ENCODE measurements around the gene LRR1.
A peak's percentile ranks its signal among the peaks of the same experiment; 100 is the strongest.

LRR1 gene

DNA sequence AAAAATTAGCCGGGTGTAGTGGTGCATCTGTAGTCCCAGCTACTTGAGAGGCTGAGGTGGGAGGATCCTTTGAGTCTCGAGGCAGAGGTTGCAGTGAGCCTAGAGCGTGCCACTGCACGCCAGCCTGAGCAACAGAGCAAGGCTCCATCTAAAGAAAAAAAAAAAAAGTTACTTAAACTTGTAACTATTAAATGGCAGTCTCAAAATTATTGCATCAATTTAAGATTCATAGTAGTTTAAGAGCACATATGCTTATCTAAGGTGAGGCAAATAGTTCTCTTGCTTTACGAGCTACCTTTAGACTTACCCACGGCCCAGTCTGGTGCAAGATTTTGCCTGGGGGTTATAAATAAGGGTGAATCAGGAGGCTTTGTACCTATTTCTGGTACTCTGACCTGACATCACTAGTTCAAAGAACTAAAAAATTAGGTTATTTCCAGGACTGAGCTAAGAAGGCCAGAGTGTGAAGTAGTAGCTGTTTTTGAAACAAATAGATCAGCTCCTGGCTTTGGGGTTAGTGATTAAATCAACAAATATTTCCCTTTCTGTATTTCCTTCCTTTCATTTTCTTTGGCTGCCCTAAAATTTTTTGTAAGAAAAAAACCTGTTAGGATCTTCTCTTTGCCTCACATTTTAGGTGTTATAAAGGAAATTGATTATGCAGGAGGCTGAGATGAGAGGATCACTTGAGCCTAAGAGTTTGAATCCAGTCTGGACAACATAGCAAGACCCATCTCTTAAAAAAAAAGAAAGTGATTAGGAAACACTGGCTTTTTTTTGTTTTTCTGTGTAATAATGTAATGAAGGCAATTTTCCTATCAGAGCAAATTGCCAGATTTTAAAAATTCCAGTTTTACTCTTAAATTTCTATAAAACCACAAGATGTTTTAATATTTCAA, 25.4 kb downstream of the LRR1 start:
- Histone ChIP-seq H3K9ac (ENCODE audit: low read depth, low read length) (0 out of 2 replicates have a peak overlapping the region, but pooled peaks have one; percentile 17), H4K20me1 (ENCODE audit: insufficient read depth, low read length) (peaks cover 18% of the 10 kb centered on the region), H3K4me2 (ENCODE audit: insufficient read depth, low read length) (peak overlapping the region; percentile 90), H3K27me3 (ENCODE audit: insufficient read depth, low read length, poor library complexity) (no peaks in the 10 kb centered on the region), H3K79me2 (ENCODE audit: insufficient read depth, low read length) (peaks cover 94% of the 10 kb centered on the region), H2AFZ (ENCODE audit: low read depth, low read length) (no peak overlapping the region), H3K27ac (ENCODE audit: low read length) (peak overlapping the region; percentile 40), H3K9me3 (ENCODE audit: insufficient read depth, low read length, severe bottlenecking) (no peaks in the 10 kb centered on the region), H3K4me3 (ENCODE audit: low read depth in 1 of 2, low read length in 2 of 2) (0 out of 4 replicates have a peak overlapping the region, but pooled peaks of 1 of the 2 experiments have one; percentile 8), H3K36me3 (ENCODE audit: insufficient read depth, low read length) (peaks cover 42% of the 10 kb centered on the region), H3K4me1 (ENCODE audit: insufficient read depth, low read length) (peaks cover 50% of the 10 kb centered on the region)
- DNase-seq: no peak
- no peak for ATAC-seq (ENCODE audit: insufficient read depth, low read depth)
- TF ChIP-seq, protein P1, sequence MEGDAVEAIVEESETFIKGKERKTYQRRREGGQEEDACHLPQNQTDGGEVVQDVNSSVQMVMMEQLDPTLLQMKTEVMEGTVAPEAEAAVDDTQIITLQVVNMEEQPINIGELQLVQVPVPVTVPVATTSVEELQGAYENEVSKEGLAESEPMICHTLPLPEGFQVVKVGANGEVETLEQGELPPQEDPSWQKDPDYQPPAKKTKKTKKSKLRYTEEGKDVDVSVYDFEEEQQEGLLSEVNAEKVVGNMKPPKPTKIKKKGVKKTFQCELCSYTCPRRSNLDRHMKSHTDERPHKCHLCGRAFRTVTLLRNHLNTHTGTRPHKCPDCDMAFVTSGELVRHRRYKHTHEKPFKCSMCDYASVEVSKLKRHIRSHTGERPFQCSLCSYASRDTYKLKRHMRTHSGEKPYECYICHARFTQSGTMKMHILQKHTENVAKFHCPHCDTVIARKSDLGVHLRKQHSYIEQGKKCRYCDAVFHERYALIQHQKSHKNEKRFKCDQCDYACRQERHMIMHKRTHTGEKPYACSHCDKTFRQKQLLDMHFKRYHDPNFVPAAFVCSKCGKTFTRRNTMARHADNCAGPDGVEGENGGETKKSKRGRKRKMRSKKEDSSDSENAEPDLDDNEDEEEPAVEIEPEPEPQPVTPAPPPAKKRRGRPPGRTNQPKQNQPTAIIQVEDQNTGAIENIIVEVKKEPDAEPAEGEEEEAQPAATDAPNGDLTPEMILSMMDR (IDR thresholded peaks at IDR 0.05; ENCODE audit: borderline replicate concordance, extremely low read depth, low read length, poor library complexity, severe bottlenecking): no peak
- no peak for TF ChIP-seq EZH2 (IDR thresholded peaks at IDR 0.05; ENCODE audit: borderline replicate concordance, low read depth, low read length, severe bottlenecking)

DNA sequence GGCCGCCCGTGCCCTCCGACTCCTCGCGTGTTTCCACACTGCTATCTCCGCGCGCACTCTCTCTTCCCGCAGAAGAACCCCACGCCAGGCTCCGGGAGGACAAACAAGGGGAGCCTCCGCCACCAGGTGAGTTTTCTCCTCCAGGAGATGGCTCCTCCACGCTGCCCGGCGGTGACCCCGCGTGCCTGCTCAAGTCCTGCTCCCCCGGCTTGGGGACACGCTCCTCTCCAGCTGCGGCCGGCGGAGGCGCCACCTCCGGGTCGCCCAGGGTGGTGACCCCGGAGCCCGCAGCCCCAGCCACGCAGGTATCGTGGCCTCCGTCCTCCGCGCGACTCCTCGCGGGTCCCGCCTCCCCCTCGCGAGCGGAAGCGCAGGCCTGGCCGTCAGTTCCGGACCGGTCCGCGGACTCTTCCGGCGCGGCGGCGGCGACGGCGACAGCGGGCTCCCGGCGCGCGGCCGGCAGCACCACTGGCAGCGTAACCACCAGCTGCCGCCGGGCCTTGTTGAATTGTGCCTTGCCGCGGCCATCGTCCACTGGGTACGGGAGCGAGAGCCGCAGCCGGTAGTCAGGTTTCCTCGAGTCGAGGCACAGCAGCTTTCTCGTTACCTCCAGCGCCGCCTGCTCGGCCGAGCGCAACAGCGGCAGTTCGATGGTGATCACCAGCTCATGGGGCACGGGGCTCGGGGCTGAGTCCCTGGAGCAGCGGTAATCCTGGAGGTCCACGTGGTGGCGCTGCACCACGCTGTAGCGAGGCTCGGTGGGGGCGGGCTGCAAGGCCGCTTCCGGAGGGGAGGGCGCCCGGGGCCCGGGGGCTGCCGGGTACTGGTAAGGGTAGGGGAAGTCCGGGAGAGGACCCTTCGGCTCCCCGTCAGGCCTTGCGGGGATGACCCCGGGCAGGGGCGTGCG, 35.2 kb downstream of the LRR1 start:
- peak overlapping the region; percentile 90 for H3K9ac ChIP-seq (ENCODE audit: low read depth, low read length)
- peaks cover 91% of the 10 kb centered on the region for H3K79me2 ChIP-seq (ENCODE audit: insufficient read depth, low read length)

DNA sequence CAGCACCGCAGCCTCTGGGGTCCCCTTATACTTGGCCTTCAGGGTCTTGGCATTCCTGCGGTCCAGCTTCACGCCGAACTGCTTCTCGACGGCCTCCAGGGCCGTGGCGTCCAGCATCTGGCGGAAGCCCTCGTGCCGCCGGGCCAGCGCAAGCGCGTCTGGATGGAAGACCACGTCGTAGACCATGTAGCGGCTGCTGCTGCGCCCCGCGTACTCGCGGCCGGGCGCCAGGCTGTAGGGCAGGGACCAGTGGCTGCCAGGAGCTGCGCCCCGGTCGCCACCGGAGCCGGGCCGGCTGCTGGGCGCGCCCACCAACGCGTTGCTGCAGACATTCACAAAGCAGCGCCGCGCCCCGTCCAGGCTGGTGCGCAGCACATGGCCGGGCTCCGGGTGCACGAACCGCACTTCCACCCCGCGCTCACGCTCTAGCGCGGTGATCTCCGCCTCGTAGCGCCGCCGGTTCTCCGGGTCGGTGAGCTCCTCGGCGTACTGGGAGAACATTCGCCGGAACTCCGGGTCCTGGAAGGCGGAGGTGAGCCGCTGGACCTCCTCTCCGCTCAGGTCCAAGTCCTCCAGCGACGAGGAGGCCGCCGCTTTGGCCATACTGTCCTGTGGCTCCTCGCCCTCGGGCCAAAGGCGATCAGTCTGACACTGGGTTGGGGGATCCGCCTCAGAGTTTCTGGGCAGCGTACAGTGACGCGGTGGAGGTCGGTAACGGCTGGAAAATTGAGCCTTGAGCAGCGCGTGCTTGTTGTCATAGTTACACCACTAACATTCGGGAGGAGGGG, 36.0 kb downstream of the LRR1 start, which contains the start of gene DNAAF2:
DNAAF2 (minus strand) TSS at position 698 of the 788 bp plus-strand sequence; CDS start at position 603, 95 bp downstream.
- Histone ChIP-seq H3K9ac (ENCODE audit: low read depth, low read length) (peak within 1 kb of the TSS; percentile 90), H3K79me2 (ENCODE audit: insufficient read depth, low read length) (peaks cover 86% of the 10 kb centered on the region), H3K4me3 (ENCODE audit: low read depth in 1 of 2, low read length in 2 of 2) (peak within 1 kb of the TSS; percentile 94 to 98), H3K4me1 (ENCODE audit: insufficient read depth, low read length) (peaks cover 48% of the 10 kb centered on the region), H3K36me3 (ENCODE audit: insufficient read depth, low read length) (peaks cover 33% of the 10 kb centered on the region), H3K27ac (ENCODE audit: low read length) (peak within 1 kb of the TSS; percentile 83), H3K4me2 (ENCODE audit: insufficient read depth, low read length) (peak within 1 kb of the TSS; percentile 90), H2AFZ (ENCODE audit: low read depth, low read length) (peak within 1 kb of the TSS; percentile 95), H3K27me3 (ENCODE audit: insufficient read depth, low read length, poor library complexity) (no peaks in the 10 kb centered on the region), H4K20me1 (ENCODE audit: insufficient read depth, low read length) (peaks cover 15% of the 10 kb centered on the region), H3K9me3 (ENCODE audit: insufficient read depth, low read length, severe bottlenecking) (no peaks in the 10 kb centered on the region)
- ATAC-seq (ENCODE audit: insufficient read depth, low read depth) (peak; percentile 50), DNase-seq (peak; percentile 66)
- TF ChIP-seq EZH2 (IDR thresholded peaks at IDR 0.05; ENCODE audit: borderline replicate concordance, low read depth, low read length, severe bottlenecking): no peak
- TF ChIP-seq, protein P1 (IDR thresholded peaks at IDR 0.05; ENCODE audit: borderline replicate concordance, extremely low read depth, low read length, poor library complexity, severe bottlenecking): peak; percentile 14

More for the DNA sequence above, 35.2 kb downstream of the LRR1 start:
- Histone ChIP-seq H3K4me3 (ENCODE audit: low read depth in 1 of 2, low read length in 2 of 2) (peak overlapping the region; percentile 94 to 98), H2AFZ (ENCODE audit: low read depth, low read length) (peak overlapping the region; percentile 95), H3K4me1 (ENCODE audit: insufficient read depth, low read length) (peaks cover 57% of the 10 kb centered on the region), H3K9me3 (ENCODE audit: insufficient read depth, low read length, severe bottlenecking) (no peaks in the 10 kb centered on the region), H3K4me2 (ENCODE audit: insufficient read depth, low read length) (peak overlapping the region; percentile 90), H3K36me3 (ENCODE audit: insufficient read depth, low read length) (peaks cover 31% of the 10 kb centered on the region), H3K27ac (ENCODE audit: low read length) (peak overlapping the region; percentile 83), H4K20me1 (ENCODE audit: insufficient read depth, low read length) (peaks cover 14% of the 10 kb centered on the region), H3K27me3 (ENCODE audit: insufficient read depth, low read length, poor library complexity) (no peaks in the 10 kb centered on the region)
- TF ChIP-seq, protein P1 (IDR thresholded peaks at IDR 0.05; ENCODE audit: borderline replicate concordance, extremely low read depth, low read length, poor library complexity, severe bottlenecking): peak; percentile 92
- no peak for TF ChIP-seq EZH2 (IDR thresholded peaks at IDR 0.05; ENCODE audit: borderline replicate concordance, low read depth, low read length, severe bottlenecking)
- peak; percentile 84 for ATAC-seq (ENCODE audit: insufficient read depth, low read depth)
- peak; percentile 95 for DNase-seq

Measured in DND-41 (cell line).